K562 (cell line): ENCODE data around the gene NBEAL1. TPM values are rescaled to one million over a fixed set of nuclear protein-coding genes. Genes with fewer than 3 reads are reported as not detected.

Experiments
- ATF2 ChIP-seq: sonication (generic); formaldehyde crosslinking; IDR thresholded peaks from 2 replicates; pipeline ENCODE4 v1.8.1; 2022; ENCODE audit warnings: missing genetic modification reagents
- CAMTA2 ChIP-seq: fragments of 250-450 bp; sonication (Bioruptor Pico); conservative IDR thresholded peaks from 2 replicates; pipeline ENCODE4 v1.5.1; 2022
- E2F6 ChIP-seq, 2 experiments: IDR thresholded peaks; 2 replicates each; pipeline ENCODE4 v1.6.1; 2011; ENCODE audit warnings: borderline replicate concordance in 1 of 2, control low read depth in 1 of 2, low read depth in 1 of 2, low read length in 1 of 2, mild to moderate bottlenecking in 1 of 2, mixed read lengths in 1 of 2, moderate library complexity in 1 of 2; ENCODE audit not compliant: insufficient read depth in 1 of 2, insufficient read length in 1 of 2, poor library complexity in 1 of 2, severe bottlenecking in 1 of 2; ENCODE audit errors: extremely low read depth in 1 of 2
- ETV6 ChIP-seq, 3 experiments: fragments of 150-350 bp in 1 of 3; sonication (generic) in 1 of 3; formaldehyde crosslinking in 1 of 3; IDR thresholded peaks; 2 replicates each; pipeline versions ENCODE4 v1.6.1 to v1.8.0; 2014 to 2022; ENCODE audit warnings: borderline replicate concordance in 2 of 3, low read depth in 2 of 3, antibody characterized with exemption in 1 of 3, low read length in 1 of 3, mild to moderate bottlenecking in 1 of 3, missing genetic modification reagents in 1 of 3
- HEY1 ChIP-seq: fragments of 250-450 bp; sonication (Bioruptor Pico); IDR thresholded peaks from 2 replicates; pipeline ENCODE4 v1.5.0; 2020; ENCODE audit warnings: mild to moderate bottlenecking, moderate library complexity, borderline replicate concordance
- MEIS2 ChIP-seq: fragments of 450-650 bp; IDR thresholded peaks from 2 replicates; pipeline ENCODE4 v1.6.1; 2014; ENCODE audit warnings: mild to moderate bottlenecking; ENCODE audit not compliant: partially characterized antibody
- NKRF ChIP-seq: fragments of 450-650 bp; IDR thresholded peaks from 2 replicates; pipeline ENCODE4 v1.6.1; 2016; ENCODE audit warnings: borderline replicate concordance
- NR4A1 ChIP-seq, 2 experiments: fragments of 250-450 bp in 1 of 2; fragments of 450-650 bp in 1 of 2; sonication (Bioruptor Pico) in 1 of 2; IDR thresholded peaks; 2 replicates each; pipeline versions ENCODE4 v1.4.0 to v1.6.1; 2016 to 2020; ENCODE audit warnings: mild to moderate bottlenecking in 2 of 2, missing compliant biosample characterization in 1 of 2, missing genetic modification characterization in 1 of 2, moderate library complexity in 1 of 2
- PHB ChIP-seq: fragments of 250-450 bp; sonication (Bioruptor Pico); IDR thresholded peaks from 2 replicates; pipeline ENCODE4 v1.5.0; 2021
- PRMT5 ChIP-seq: sonication (generic); formaldehyde crosslinking; IDR thresholded peaks from 2 replicates; pipeline ENCODE4 v1.5.0; 2020; ENCODE audit warnings: missing genetic modification reagents
- RERE ChIP-seq: sonication (generic); formaldehyde crosslinking; IDR thresholded peaks from 2 replicates; pipeline ENCODE4 v1.8.0; 2023; ENCODE audit warnings: missing genetic modification reagents, mild to moderate bottlenecking, borderline replicate concordance
- SREBF2 ChIP-seq: sonication (generic); formaldehyde crosslinking; IDR thresholded peaks from 2 replicates; pipeline ENCODE4 v1.4.0; 2020; ENCODE audit warnings: mild to moderate bottlenecking, missing genetic modification reagents
- STAG1 ChIP-seq: sonication (generic); formaldehyde crosslinking; IDR thresholded peaks from 2 replicates; pipeline ENCODE4 v1.5.0; 2020; ENCODE audit warnings: missing genetic modification reagents, borderline replicate concordance
- ZNF232 ChIP-seq: sonication (generic); formaldehyde crosslinking; IDR thresholded peaks from 2 replicates; pipeline ENCODE4 v1.8.0; 2022; ENCODE audit warnings: mild to moderate bottlenecking, missing genetic modification reagents
- ZNF57 ChIP-seq: fragments of 450-650 bp; formaldehyde crosslinking; IDR thresholded peaks from 2 replicates; pipeline ENCODE4 v1.4.0; 2020; ENCODE audit warnings: mild to moderate bottlenecking, moderate library complexity
- ZNF76 ChIP-seq: fragments of 250-450 bp; sonication (Bioruptor Pico); IDR thresholded peaks from 2 replicates; pipeline ENCODE4 v1.4.0; 2020; ENCODE audit warnings: mild to moderate bottlenecking, moderate library complexity, borderline replicate concordance
- polyA plus RNA-seq, 8 experiments: library from polyadenylated mRNA; depleted of rRNA in 4 of 8; stranded (reverse) in 5 of 8; unstranded in 3 of 8; fragments of >200 nt; fragmentation: Nextera tagmentation in 2 of 8; fragmentation: Illumina TruSeq in 1 of 8; extraction: Ambion mirVana in 2 of 8; extraction: Trizol in 1 of 8; gene quantifications; 2 replicates each; pipeline versions ENCODE4 v1.2.1 to v1.2.3, GENCODE V29; 2011 to 2014; ENCODE audit warnings: inconsistent platforms in 1 of 8, missing spikeins in 1 of 8
- total RNA-seq, 7 experiments: library from RNA; depleted of rRNA in 6 of 7; stranded (reverse); fragments of >200 nt in 6 of 7; fragmentation: Illumina TruSeq in 2 of 7; extraction: Trizol in 2 of 7; gene quantifications; 2 replicates each; pipeline versions ENCODE4 v1.2.1 to v1.2.3, GENCODE V29; 2011 to 2021; ENCODE audit warnings: low replicate concordance in 1 of 7

NBEAL1 gene
- total and polyA plus RNA-seq, 9 of the 15 experiments (the other 6 are each of a cell fraction or from before 2014, with no cell fraction given): 2.1 to 13.5 (median 7.3) TPM

- TF ChIP-seq E2F6 (IDR thresholded peaks at IDR 0.05; ENCODE audit: borderline replicate concordance in 1 of 2, extremely low read depth in 1 of 2, insufficient read depth in 1 of 2, insufficient read length in 1 of 2, low read depth in 1 of 2, low read length in 1 of 2, poor library complexity in 1 of 2, severe bottlenecking in 1 of 2) (peak; percentile 40 to 64), HEY1 (CRISPR knock-in tag) (no peak), ATF2 (CRISPR knock-in tag) (no peak), ETV6 (IDR thresholded peaks at IDR 0.05; ENCODE audit: borderline replicate concordance in 1 of 2, low read depth in 2 of 2, low read length in 1 of 2) (no peak), ETV6 (CRISPR knock-in tag; IDR thresholded peaks at IDR 0.05; ENCODE audit: borderline replicate concordance) (no peak), ZNF57 (no peak), ZNF76 (CRISPR knock-in tag) (no peak), CAMTA2 (CRISPR knock-in tag) (no peak), PRMT5 (CRISPR knock-in tag) (no peak), MEIS2 (peak; percentile 75), STAG1 (CRISPR knock-in tag) (no peak), ZNF232 (CRISPR knock-in tag) (no peak), SREBF2 (CRISPR knock-in tag) (no peak), RERE (CRISPR knock-in tag) (no peak), PHB (CRISPR knock-in tag) (no peak), NKRF (peak; percentile 72; the same call in 1 of the 2 replicates), NR4A1 (CRISPR knock-in tag; IDR thresholded peaks at IDR 0.05) (no peak), NR4A1 (tag; IDR thresholded peaks at IDR 0.05) (peak; percentile 44; the same call in 1 of the 2 replicates)
Measured at GRCh38 chr2:202965810-202966460, 48.7 kb upstream of the NBEAL1 start (continued).
